Lower lobe of right lung (tissue), 2 donors: Measurements from ENCODE around the gene PEF1. TPM values are rescaled to one million over a fixed set of nuclear protein-coding genes. Genes with fewer than 3 reads are reported as not detected.
"Not testable (repeated sequence)": the region's sequence is repeated elsewhere in the genome, so short reads cannot be mapped to it uniquely, and the experiment has no call there.

Source experiments
- ATAC-seq, 2 donors: fragments of 200-7000 bp; cut with Tn5 transposase; one replicate each; pipeline ENCODE4 v1.9.1; 2020 to 2022; ENCODE audit warnings: mild to moderate bottlenecking in 2 of 2, moderate library complexity in 2 of 2
- DNase-seq: peaks from one replicate; pipeline ENCODE4 v3.0.0-alpha.2; 2020
- H3K27ac ChIP-seq: fragments of 200-600 bp; one replicate; pipeline ENCODE4 v1.8.0; 2022
- H3K27me3 ChIP-seq: fragments of 200-600 bp; one replicate; pipeline ENCODE4 v1.8.0; 2022; ENCODE audit warnings: low read depth
- H3K36me3 ChIP-seq: fragments of 200-600 bp; one replicate; pipeline ENCODE4 v1.8.0; 2022; ENCODE audit warnings: mild to moderate bottlenecking
- H3K4me1 ChIP-seq: fragments of 200-600 bp; one replicate; pipeline ENCODE4 v1.8.0; 2022
- H3K4me3 ChIP-seq: fragments of 200-600 bp; one replicate; pipeline ENCODE4 v1.8.0; 2022; ENCODE audit warnings: mild to moderate bottlenecking
- H3K9me3 ChIP-seq: fragments of 200-600 bp; one replicate; pipeline ENCODE4 v1.8.0; 2022
- CTCF ChIP-seq: fragments of 200-600 bp; IDR thresholded peaks from one replicate; pipeline ENCODE4 v1.8.0; 2022; ENCODE audit warnings: antibody characterized with exemption, mild to moderate bottlenecking
- intact Hi-C: fragments of 100-400 bp; cut with DNase I; formaldehyde crosslinking; loops from one replicate; pipeline ENCODE4 v1.11.0; 2022
- total RNA-seq: library from RNA; stranded (reverse); fragmentation: NEBNext Ultra II Directional; extraction: Animal tissue kit (Norgen Biotek cat#: 25700); gene quantifications from one replicate; pipeline ENCODE4 v1.2.1, GENCODE V29; 2021
- donor health status: DM: no; HTN: yes; CAD: no; lungs with severe emphysema.

PEF1 gene
- total RNA-seq, 1 donor from 2014 or later = 61.6 TPM

GRCh38 chr1:31588751-31589515 lies 55.7 kb downstream of the PEF1 start:
- Histone ChIP-seq H3K27ac (peak overlapping the region; percentile 90), H3K36me3 (peaks cover 22% of the 10 kb centered on the region), H3K9me3 (no peaks in the 10 kb centered on the region), H3K27me3 (peaks cover 16% of the 10 kb centered on the region), H3K4me1 (peaks cover 40% of the 10 kb centered on the region), H3K4me3 (peak overlapping the region; percentile 53)
- ATAC-seq (peak; percentile 71 to 82), DNase-seq (peak; percentile 73)
- intact Hi-C loops = no loop called here
- TF ChIP-seq CTCF = no peak

GRCh38 chr1:31587720-31588423 lies 56.8 kb downstream of the PEF1 start:
- peaks cover 50% of the 10 kb centered on the region for H3K4me1 ChIP-seq
- H3K4me3 ChIP-seq = peak overlapping the region; percentile 53
- peaks cover 29% of the 10 kb centered on the region for H3K36me3 ChIP-seq
- no peaks in the 10 kb centered on the region for H3K9me3 ChIP-seq
- ATAC-seq = peak; percentile 72 to 80
- H3K27ac ChIP-seq = peak overlapping the region; percentile 90
- TF ChIP-seq CTCF = peak; percentile 63
- intact Hi-C loops = no loop called here
- DNase-seq = peak; percentile 78
- peaks cover 16% of the 10 kb centered on the region for H3K27me3 ChIP-seq

GRCh38 chr1:31587328-31587699 lies 57.4 kb downstream of the PEF1 start:
- Histone ChIP-seq H3K27ac (peak overlapping the region; percentile 90), H3K27me3 (peaks cover 16% of the 10 kb centered on the region), H3K4me1 (peaks cover 51% of the 10 kb centered on the region), H3K36me3 (peaks cover 29% of the 10 kb centered on the region)
- DNase-seq, ATAC-seq, intact Hi-C loops, H3K4me3 ChIP-seq, H3K9me3 ChIP-seq: not testable (repeated sequence)

GRCh38 chr1:31586376-31587327 lies 58.0 kb downstream of the PEF1 start:
- Histone ChIP-seq H3K27me3 (peaks cover 16% of the 10 kb centered on the region), H3K4me3 (no peak overlapping the region), H3K9me3 (no peaks in the 10 kb centered on the region), H3K4me1 (peaks cover 51% of the 10 kb centered on the region), H3K36me3 (peaks cover 29% of the 10 kb centered on the region), H3K27ac (peak overlapping the region; percentile 90)
- intact Hi-C loops = no loop called here
- ATAC-seq (no peak), DNase-seq (no peak)
- no peak for TF ChIP-seq CTCF

- Histone ChIP-seq H3K4me1 (peaks cover 51% of the 10 kb centered on the region), H3K27me3 (peaks cover 16% of the 10 kb centered on the region), H3K27ac (no peak overlapping the region), H3K4me3 (no peak overlapping the region), H3K9me3 (no peaks in the 10 kb centered on the region), H3K36me3 (peaks cover 29% of the 10 kb centered on the region)
- intact Hi-C loops = no loop called here
- TF ChIP-seq CTCF = no peak
- ATAC-seq = no peak
- no peak for DNase-seq
Observed at GRCh38 chr1:31585736-31586365, 58.8 kb downstream of the PEF1 start.
